ENCODE measurements around the gene PET100.

- TF ChIP-seq EZH2 (IDR thresholded peaks at IDR 0.05; ENCODE audit: borderline replicate concordance) (no peak), EZH2phosphoT487 (IDR thresholded peaks at IDR 0.05; ENCODE audit: low read depth, severe bottlenecking, unreplicated experiment) (no peak)
- TF ChIP-seq, protein P1, sequence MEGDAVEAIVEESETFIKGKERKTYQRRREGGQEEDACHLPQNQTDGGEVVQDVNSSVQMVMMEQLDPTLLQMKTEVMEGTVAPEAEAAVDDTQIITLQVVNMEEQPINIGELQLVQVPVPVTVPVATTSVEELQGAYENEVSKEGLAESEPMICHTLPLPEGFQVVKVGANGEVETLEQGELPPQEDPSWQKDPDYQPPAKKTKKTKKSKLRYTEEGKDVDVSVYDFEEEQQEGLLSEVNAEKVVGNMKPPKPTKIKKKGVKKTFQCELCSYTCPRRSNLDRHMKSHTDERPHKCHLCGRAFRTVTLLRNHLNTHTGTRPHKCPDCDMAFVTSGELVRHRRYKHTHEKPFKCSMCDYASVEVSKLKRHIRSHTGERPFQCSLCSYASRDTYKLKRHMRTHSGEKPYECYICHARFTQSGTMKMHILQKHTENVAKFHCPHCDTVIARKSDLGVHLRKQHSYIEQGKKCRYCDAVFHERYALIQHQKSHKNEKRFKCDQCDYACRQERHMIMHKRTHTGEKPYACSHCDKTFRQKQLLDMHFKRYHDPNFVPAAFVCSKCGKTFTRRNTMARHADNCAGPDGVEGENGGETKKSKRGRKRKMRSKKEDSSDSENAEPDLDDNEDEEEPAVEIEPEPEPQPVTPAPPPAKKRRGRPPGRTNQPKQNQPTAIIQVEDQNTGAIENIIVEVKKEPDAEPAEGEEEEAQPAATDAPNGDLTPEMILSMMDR (IDR thresholded peaks at IDR 0.05; ENCODE audit: poor library complexity) = no peak
These were observed 14.9 kb downstream of the PET100 start for GRCh38 chr19:7644550-7644877.
